NCI-H2029 treated with DMSO at 0.1 percent for 48 hours (cell line): ENCODE data around the gene PEAK1.

ENCODE experiments used
- DNase-seq: peaks from one replicate; lab custom pipeline; 2025; lab: John Stamatoyannopoulos, UW

Gene PEAK1

DNA sequence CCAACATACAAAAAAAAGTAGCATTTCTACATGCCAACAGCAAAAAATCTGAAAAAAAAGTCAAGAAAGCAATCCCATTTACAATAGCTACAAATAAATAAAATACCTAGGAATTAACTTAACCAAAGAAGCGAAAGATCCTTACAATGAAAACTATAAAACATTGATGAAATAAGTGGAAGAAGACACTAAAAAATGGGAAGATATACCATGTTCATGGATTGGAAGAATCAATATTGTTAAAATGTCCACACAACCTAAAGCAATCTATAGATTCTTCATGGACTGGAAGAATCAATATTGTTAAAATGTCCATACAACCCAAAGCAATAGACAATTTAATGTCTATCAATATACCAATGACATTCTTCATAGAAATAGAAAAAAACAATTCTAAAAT lies 21.0 kb downstream of the PEAK1 start:
- DNase-seq: no peak

GRCh38 chr15:77396692-77397091 lies 23.2 kb downstream of the PEAK1 start:
- no peak for DNase-seq

DNA sequence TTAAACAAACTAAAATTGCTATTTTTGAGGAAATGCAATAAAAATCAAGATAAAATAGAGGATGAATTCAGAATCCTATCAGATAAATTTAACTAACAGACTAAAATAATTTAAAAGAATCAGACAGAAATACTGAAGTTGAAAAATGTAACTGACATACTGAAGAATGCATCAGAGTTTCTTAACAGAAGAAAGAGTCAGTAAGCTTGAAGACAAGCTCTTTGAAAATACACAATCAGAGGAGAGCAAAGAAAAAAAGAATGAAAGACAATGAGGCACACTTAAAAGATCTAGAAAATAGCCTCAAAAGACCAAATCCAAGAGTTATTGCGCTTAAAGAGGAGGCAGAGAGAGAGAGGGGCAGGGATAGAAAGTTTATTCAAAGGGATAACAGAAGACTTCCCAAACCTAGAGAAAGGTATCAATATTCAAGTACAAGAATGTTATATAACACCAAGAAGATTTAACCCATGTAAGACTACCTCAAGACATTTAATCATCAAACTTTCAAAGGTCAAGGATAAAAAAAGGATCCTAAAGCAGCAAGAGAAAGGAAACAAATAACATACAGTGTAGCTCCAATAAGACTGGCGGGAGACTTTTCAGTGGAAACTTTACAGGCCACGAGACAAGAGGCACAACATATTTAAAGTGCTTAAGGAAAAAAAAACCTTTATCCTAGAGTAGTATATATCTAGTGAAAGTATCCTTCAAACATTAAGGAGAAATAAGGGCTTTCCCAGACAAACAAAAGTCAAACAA lies 24.7 kb downstream of the PEAK1 start:
- DNase-seq: no peak

DNA sequence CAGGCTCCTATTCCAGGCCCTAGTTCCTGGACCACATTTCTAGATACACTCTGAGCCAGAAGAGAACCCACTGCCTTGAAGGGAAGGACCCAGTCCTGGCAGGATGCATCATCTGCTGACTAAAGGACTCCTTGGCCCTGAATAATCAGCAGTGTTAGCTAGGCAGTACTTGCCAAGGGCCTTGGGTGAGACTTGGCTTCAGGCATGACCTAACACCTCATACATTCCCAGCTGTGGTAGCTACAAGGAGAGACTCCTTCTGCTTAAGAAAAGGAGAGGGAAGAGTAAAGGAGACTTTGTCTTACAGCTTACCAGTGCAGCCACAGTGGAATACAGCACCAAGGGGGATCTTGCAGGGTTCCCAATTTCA lies 26.4 kb downstream of the PEAK1 start:
- no peak for DNase-seq

GRCh38 chr15:77392762-77393470 lies 27.0 kb downstream of the PEAK1 start:
- DNase-seq: no peak

DNA sequence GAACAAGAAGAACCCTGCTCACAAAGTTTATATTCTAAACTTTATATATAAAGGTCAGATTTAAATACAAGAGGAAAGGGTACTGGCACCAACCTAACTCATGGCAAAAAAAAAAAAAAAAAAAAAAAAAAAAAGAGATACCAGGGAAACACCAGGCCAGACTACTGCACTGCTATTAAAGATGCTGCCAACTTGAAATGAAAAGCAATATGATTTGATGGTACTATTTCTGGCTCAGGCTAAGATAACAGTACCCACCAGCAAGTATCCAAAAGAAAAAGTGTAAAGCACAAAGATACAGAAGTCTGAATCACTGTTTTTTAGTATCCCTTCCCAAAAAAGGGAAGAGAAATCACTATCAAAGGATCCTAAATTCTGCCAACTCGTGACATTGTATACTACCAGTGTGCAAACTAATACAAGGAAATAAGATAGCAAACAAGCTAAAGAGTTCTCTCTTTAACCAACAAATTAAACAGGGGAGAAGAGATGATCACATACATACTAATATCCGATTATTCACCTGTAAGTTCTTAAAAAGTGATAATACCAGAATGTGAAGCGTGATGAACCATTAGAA lies 28.4 kb downstream of the PEAK1 start:
- DNase-seq: no peak

- no peak for DNase-seq
These were observed 32.4 kb downstream of the PEAK1 start for GRCh38 chr15:77387365-77388105.

GRCh38 chr15:77386626-77387025 lies 33.3 kb downstream of the PEAK1 start:
- no peak for DNase-seq

DNA sequence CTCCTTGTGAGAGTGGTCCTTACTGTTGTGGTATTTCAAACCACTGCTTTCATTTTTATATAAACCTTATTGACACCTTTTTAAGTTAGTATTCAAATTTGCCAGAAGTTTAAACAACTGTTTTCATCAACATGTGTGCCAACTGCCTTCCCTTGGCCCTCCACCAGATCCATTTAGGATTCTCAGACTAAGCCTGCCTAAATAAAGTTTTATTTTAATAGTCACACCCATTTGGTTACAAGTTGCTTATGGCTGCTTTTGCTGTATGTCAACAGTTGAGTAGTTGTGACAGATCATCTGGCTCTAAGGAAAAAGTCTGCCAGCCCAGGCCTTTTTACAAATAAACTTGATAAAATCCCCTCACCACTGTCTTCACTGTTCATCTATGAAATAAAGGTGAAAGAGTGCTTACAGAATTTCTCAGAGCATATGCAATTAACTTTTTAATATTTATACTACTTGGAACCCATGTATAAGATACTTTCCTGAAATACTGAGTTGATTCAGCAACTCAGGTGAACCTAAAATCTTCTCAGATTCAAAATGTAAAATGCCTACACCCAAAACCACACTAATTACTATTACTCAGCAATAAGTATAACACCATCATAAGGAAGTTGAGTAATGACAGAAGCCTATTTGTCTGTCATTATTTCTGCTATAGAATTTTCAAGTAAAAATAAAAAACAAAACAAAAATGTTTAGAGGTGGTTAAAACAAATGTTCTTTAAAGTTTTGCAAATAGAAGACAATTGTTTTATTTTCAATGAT lies 35.1 kb downstream of the PEAK1 start:
- DNase-seq: no peak

DNA sequence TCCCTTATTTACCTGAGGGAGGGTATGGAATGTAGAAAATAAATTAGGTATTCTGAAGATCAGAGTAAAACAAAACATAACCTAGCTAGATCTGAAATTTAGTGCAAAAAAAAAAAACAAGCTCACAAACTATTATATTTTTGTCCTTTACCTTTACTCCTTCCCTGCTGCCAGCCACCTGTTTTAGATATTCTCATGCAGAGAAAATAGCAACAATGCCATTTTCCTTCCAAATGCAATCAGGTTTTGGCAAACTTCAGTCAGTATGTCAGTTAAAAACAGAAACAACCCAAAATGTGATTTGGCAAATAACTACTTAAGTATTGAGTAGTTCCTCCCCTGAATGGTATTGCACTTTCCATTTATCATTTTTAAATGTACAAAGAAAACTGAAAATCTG lies 35.8 kb downstream of the PEAK1 start:
- no peak for DNase-seq

DNA sequence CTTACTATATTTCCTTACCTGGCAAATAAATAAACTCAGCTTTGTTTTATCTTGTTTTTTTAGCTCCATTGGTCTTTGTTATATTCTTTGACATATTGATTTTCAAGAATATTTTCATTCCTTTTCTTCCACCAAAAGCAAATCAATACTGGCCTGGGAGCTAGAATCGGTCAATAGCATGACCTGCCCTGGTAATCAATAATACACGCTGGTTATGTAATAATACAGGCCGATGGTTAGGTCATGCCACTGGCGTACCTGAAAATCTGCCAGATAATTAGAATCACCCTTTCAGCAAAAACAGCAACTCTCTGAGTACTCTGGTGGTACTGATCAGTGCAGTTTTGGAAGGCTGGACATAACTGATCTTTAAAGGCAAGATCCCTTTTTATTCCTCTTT lies 39.9 kb downstream of the PEAK1 start:
- DNase-seq: no peak

DNA sequence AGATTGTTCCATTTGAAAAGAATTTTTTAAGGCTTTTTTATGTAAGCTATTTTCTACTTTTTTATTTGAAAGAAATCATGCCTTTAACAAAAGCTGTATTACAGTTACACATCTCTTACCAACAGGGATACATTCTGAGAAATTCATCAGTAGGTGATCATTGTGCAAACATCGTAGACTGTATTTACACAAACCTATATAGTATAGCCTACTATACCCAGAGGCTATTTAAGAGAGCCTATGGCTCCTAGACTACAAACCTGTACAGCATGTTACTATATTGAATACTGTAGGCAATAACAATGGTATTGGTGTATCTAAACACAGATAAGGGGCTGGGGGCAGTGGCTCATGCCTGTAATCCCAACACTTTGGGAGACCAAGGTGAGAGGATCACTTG lies 43.1 kb downstream of the PEAK1 start:
- no peak for DNase-seq

DNA sequence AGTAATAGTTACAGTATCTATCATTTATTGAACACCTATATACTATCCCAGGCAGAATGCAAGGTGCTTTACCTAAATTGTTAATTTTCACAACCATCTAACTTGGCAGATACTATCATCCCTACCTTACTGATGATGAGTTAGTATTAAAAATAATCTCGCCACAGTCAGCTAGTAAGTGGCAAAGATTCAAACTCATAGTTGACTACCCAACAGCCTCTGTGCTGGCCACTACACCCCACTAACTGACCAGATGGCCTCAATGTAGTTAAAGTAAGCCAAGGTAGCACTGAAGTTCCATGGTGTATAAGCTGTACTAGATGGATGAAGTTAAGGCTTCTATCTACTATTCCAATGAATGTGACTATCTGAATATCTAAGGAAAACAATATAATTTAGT lies 44.8 kb downstream of the PEAK1 start:
- no peak for DNase-seq

DNA sequence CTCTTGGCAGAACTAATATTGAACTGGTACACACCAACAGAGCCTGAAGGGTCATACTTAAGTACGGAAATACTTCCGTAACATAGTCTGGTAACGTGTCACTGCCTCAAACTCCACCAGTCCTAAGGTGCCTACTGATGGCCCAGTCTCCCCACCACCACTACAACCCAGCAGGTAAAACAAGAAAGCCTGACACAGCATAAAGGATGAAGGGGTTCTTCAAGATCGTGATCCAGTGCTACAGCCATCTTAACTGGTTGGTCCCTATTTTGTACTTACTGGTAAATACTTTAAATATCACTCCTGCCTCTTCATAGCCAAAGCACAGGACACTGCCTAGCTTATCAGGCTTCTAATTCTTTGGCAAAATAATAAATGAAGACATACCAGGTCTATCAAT lies 46.5 kb downstream of the PEAK1 start:
- no peak for DNase-seq

DNA sequence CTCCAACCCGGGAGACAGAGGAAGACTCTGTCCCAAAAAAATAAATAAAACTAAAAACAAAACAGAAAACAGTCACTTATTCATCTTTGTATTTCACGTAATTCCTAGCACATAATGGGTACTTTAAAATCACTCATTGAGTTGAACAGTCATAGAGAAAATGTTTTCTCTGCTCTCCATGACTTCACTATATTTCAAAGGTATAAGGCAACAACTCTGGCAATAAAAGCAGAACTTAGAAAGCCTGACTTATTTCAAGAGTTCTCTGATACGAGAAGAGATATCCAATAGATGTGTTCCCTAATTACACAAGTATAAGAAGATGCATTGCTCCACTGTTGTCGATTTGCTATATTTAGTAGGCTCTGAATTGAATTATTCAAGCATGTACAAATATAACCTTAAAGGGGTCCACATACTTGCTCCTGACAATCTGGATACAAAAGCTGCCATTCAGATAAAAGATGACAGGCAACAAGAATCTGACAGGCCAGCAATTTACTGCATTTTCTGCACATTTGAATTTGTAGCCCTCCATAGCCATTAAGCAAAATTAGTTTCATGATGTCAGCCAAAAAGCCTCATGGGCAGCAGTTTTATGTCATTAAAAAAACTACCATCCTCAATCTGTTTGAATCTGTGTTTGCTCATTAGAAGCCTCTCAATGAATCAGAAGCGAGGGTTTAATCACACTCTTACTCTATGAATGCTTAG lies 47.9 kb downstream of the PEAK1 start:
- no peak for DNase-seq

GRCh38 chr15:77370580-77370979 lies 49.3 kb downstream of the PEAK1 start:
- DNase-seq: no peak

GRCh38 chr15:77369168-77369567 lies 50.7 kb downstream of the PEAK1 start:
- DNase-seq: no peak

GRCh38 chr15:77367631-77368030 lies 52.3 kb downstream of the PEAK1 start:
- DNase-seq: no peak

DNA sequence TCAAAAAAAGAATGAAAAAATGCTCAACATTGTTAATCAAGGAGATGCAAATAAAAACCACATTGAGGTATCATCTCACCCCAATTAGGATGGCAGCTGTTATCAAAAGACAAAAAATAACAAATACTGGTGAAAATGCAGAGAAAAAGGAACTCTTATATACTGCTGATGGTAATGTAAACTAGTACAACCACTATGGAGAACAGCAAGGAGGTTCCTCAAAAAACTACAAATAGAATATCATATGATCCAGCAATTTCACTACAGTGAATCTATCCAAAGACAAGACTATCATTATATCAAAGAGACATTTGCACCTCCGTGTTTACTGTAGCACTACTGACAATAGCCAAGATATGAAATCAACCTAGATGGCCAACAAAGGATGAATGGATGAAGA lies 58.4 kb downstream of the PEAK1 start:
- no peak for DNase-seq

DNA sequence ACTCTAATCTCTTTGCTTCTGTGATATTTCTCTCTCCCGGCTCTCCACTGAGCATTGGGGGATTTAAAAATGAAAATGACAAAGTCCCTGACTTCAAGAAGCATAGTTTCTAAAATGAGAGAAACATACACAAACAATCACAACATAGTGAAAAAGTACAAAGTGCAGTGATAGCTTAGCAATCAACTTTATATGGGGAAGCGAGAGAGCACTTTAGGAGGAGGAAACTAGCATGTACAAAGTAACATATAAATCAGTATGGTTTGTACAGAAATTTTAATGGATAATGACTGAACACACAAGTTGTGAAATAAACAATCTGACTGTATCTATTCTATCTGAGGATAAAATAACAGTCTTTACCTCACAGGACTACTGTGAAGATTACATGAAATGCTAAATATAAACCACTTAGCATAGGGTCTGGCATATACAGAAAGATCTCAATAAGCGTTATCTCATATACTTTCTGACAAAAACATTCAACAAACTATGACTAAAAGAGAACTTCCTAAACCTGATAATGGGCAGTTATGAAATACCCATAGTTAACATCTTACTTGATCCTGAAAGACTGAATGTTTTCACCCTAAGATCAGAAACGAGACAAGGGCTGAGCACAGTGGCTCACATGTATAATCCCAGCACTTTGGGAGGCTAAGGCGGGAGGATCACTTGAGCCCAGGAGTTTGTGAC lies 61.2 kb downstream of the PEAK1 start:
- DNase-seq: no peak

DNA sequence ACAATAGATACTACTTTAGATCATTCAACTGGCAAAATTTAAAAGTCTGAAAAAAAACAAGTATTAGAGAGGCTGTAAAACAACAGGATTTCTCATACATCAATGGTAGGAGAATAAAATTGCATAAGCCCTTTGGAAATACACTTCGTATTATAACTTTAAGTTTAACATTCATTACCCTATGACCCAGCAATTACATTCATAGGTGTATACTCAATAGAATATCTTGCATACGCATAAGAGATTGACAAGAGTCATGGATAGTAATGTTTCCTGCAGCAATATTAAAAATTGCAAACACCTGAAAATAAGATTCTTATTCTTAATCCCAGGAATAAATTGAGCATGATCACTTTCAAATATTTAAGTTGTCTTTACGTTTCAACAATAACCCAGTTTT lies 63.6 kb downstream of the PEAK1 start:
- DNase-seq: no peak
